Rectal smooth muscle tissue (tissue), 1 donor: ENCODE results near the gene ZHX3.
"Not testable (repeated sequence)": the region's sequence is repeated elsewhere in the genome, so short reads cannot be mapped to it uniquely, and the experiment has no call there.

Experiments used
- H3K27ac ChIP-seq: one replicate; pipeline ENCODE4 v1.7.0; 2013; ENCODE audit warnings: low read depth, low read length, inconsistent platforms
- H3K27me3 ChIP-seq: one replicate; pipeline ENCODE4 v1.7.0; 2013; ENCODE audit warnings: low read length; ENCODE audit not compliant: control insufficient read depth, insufficient read depth
- H3K36me3 ChIP-seq: one replicate; pipeline ENCODE4 v1.7.0; 2013; ENCODE audit warnings: low read length; ENCODE audit not compliant: control insufficient read depth, insufficient read depth
- H3K4me1 ChIP-seq: one replicate; pipeline ENCODE4 v1.7.0; 2013; ENCODE audit warnings: low read length; ENCODE audit not compliant: control insufficient read depth, insufficient read depth
- H3K4me3 ChIP-seq: one replicate; pipeline ENCODE4 v1.7.0; 2013; ENCODE audit warnings: low read length
- H3K9ac ChIP-seq: one replicate; pipeline ENCODE4 v1.7.0; 2013; ENCODE audit warnings: low read length

ZHX3 gene

GRCh38 chr20:41136680-41137613 lies 180.6 kb downstream of the ZHX3 start, which contains the start of gene PLCG1:
PLCG1 (plus strand) TSS chr20:41137543; CDS start chr20:41137642, 99 bp downstream.
- H3K27ac ChIP-seq: peak within 1 kb of the TSS; percentile 90
- H3K27me3 ChIP-seq: no peaks in the 10 kb centered on the region
- H3K4me1 ChIP-seq: no peaks in the 10 kb centered on the region
- peak within 1 kb of the TSS; percentile 45 for H3K9ac ChIP-seq
- H3K36me3 ChIP-seq: no peaks in the 10 kb centered on the region
- H3K4me3 ChIP-seq: peak within 1 kb of the TSS; percentile 86

- Histone ChIP-seq H3K9ac (no peak overlapping the region), H3K4me1 (no peaks in the 10 kb centered on the region), H3K36me3 (no peaks in the 10 kb centered on the region), H3K27me3 (no peaks in the 10 kb centered on the region), H3K27ac (peak overlapping the region; percentile 90), H3K4me3 (peak overlapping the region; percentile 86)
These were observed 181.4 kb downstream of the ZHX3 start for GRCh38 chr20:41135888-41136679.

GRCh38 chr20:41135187-41135887 lies 182.2 kb downstream of the ZHX3 start:
- Histone ChIP-seq H3K36me3 (no peaks in the 10 kb centered on the region), H3K27ac (no peak overlapping the region), H3K9ac (peak overlapping the region; percentile 10), H3K4me3 (no peak overlapping the region), H3K4me1 (no peaks in the 10 kb centered on the region), H3K27me3 (no peaks in the 10 kb centered on the region)

GRCh38 chr20:41134362-41135186 lies 183.0 kb downstream of the ZHX3 start:
- H3K36me3 ChIP-seq: no peaks in the 10 kb centered on the region
- H3K27ac ChIP-seq: no peak overlapping the region
- peak overlapping the region; percentile 10 for H3K9ac ChIP-seq
- no peaks in the 10 kb centered on the region for H3K27me3 ChIP-seq
- no peak overlapping the region for H3K4me3 ChIP-seq
- no peaks in the 10 kb centered on the region for H3K4me1 ChIP-seq

- no peak overlapping the region for H3K9ac ChIP-seq
- no peaks in the 10 kb centered on the region for H3K36me3 ChIP-seq
- H3K4me1 ChIP-seq: no peaks in the 10 kb centered on the region
- no peaks in the 10 kb centered on the region for H3K27me3 ChIP-seq
- H3K27ac ChIP-seq: no peak overlapping the region
- H3K4me3 ChIP-seq: no peak overlapping the region
These were observed 183.7 kb downstream of the ZHX3 start for GRCh38 chr20:41133709-41134361.

GRCh38 chr20:41132388-41132775 lies 185.1 kb downstream of the ZHX3 start:
- not testable (repeated sequence) for H3K27ac ChIP-seq, H3K9ac ChIP-seq, H3K4me1 ChIP-seq, H3K4me3 ChIP-seq, H3K36me3 ChIP-seq, H3K27me3 ChIP-seq

GRCh38 chr20:41131594-41132387 lies 185.7 kb downstream of the ZHX3 start:
- Histone ChIP-seq H3K9ac (no peak overlapping the region), H3K27ac (no peak overlapping the region), H3K4me3 (no peak overlapping the region), H3K4me1 (no peaks in the 10 kb centered on the region), H3K36me3 (no peaks in the 10 kb centered on the region), H3K27me3 (no peaks in the 10 kb centered on the region)
